Astrocyte of the spinal cord (primary cell): ENCODE data around the gene DOK7.

Experiments
- DNase-seq: peaks from one replicate; pipeline ENCODE4 v3.0.0; 2011; ENCODE audit warnings: low read depth, low spot score
- H3K4me3 ChIP-seq: 2 replicates; pipeline ENCODE4 v1.5.1; 2011; ENCODE audit warnings: low read depth, mild to moderate bottlenecking, low read length, moderate library complexity
- CTCF ChIP-seq: IDR thresholded peaks from 2 replicates; pipeline ENCODE4 v1.5.1; 2012; ENCODE audit warnings: low read depth, mild to moderate bottlenecking, low read length, inconsistent platforms
- in situ Hi-C: cut with HindIII; loops from 2 replicates; pipeline ENCODE4 v1.10.0; 2017; ENCODE audit warnings: low sequenced_read_pairs

Gene DOK7

DNA sequence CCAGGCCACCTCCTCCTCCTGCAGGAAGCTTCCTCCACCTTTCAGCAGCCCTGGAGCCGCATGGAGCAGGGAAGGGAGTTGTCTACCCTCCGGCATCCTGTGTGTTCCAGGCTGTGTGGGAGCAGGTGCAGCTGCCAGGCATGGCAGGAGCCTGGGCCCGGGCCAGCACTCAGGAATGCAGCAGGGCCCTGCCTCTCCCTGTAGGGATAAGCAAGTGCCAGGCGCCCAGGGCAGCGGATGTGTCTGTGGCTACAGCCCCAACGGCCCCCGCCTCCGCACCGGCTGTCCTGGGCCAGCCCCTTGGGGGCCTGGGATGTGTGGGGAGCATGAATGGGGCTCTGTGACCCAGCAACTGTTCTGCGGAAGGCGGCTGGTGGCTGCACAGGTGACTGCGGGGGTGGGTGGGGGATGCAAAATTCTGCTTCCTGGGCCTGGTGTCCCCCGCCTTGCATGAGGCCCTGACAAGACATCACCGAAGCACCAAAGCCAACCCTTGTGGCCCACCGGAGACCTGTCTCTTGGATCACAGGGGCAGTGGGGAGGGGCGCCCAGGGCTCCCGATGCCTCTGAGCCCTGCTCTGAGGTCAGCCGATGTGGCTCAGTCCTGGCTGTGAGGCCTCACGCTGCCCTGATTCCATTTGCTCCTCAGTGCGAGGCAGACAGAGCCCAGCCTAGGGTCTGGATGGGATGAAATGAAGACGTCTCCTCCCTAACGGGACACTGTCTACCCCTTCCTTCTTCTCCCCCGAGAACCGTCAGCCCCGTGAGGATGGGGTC is 1.4 kb upstream of the DOK7 start:
- H3K4me3 ChIP-seq: no peak overlapping the region
- no peak for TF ChIP-seq CTCF
- in situ Hi-C loops: no loop called here
- no peak for DNase-seq

DNA sequence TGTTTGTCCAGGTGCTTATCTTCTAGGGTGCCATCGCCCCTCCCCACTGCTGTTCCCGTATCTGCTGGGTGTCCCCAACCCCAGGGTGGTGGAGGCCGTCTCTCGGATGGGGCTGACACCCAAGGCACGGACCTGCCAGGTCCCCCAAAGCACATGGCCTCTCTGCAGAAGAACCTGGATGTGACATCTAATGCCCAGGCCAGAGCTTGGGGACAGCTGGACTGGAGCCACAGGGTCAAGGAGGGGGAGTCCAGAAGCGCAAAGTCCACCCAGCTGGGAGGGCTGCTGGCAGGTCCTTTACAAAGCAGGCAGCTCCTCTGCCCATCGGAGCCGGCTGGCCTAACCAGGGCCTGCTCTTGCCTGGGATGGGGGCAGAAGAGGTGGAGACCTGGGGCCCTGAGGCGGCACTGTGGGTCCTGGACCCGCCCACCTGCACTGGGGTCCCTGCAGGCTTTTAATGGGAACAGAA is 751 bp upstream of the DOK7 start:
- in situ Hi-C loops: no loop called here
- TF ChIP-seq CTCF: no peak
- no peak for DNase-seq
- no peak overlapping the region for H3K4me3 ChIP-seq

DNA sequence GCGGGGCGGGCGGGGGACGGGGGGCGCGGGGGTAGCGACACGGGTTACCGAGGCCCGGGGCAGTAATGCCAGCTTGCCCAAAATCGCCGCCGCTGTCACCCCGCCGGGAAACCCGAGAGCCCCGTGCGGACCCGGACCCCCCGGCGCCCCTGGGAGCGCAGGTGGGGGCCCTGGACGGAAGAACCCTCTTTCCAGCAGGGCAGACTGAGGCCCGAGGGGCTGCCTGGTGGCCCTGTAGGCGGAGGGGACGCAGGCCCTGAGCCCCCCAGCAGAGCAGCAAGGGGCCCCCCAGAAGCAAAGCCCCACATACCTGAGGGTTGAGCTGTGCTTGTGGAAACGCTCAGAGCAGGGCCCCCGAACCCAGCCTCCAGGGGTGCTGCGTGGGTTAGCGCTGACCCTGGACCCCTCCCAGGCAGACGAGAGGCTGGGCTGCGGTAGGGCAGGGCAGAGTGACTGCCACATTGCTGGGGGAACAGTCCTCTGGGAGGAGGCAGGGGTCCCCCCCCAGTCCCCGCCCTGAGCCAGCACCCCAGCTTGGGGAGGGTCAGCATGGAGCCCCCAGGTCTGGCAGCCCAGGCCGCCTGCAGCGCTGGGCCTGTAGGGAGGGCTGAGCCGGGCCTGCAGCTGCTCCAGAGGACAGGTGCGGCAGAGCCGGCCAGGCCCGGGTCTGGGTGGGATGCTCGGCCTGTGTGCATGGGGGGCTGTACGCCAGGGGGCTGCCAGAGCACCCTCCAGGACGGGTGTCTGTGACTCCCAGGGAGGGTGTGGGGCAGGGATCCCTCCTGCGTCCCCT is 646 bp downstream of the DOK7 start:
- no peak for TF ChIP-seq CTCF
- H3K4me3 ChIP-seq: no peak overlapping the region
- in situ Hi-C loops: no loop called here
- no peak for DNase-seq

- in situ Hi-C loops: no loop called here
- H3K4me3 ChIP-seq: no peak overlapping the region
- TF ChIP-seq CTCF: no peak
- no peak for DNase-seq
Measured at GRCh38 chr4:3464349-3464905, 1.3 kb downstream of the DOK7 start.

DNA sequence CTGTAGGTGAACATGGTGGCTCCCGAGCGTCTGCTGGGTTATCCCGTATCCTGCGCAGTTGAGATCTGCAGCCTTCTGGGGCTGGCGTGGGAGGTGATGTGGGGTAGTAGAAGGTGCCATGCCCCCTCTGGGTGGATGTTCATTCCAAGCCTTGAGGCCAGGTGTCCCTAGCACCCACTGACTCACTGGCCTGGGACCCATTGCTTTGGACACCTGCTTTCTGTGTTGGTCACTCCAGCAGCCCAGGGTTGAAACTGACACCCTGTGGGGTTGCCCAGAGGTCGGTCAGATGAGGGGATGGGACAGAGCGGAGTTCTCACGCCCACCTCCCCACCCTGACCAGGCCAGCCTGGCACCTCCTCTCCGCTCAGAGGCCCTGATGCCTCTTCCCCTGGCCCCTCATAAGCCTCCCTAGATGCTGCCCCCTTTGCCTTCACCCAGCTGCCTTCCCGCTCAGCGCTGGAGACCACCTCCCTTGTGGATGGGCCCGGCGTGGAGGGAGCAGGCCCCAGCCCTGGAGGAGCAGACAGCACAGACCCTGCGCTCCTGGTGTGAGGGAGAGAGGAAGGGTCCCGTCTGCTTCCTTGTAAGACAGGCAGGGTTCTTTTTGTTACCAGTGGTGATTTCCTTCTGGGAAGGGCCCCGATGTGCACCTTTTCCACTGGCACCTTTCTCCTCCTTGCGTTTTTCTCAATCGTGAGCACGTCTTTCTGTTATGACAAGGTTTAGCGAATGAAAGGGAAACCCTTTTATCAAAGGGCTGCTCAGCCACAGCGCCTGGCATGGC is 2.0 kb downstream of the DOK7 start:
- in situ Hi-C loops: no loop called here
- no peak for TF ChIP-seq CTCF
- DNase-seq: no peak
- no peak overlapping the region for H3K4me3 ChIP-seq
